Measurements from ENCODE around the gene SLC6A4. TPM values are rescaled to one million over a fixed set of nuclear protein-coding genes. Genes with fewer than 3 reads are reported as not detected.

The SLC6A4 gene
- total RNA-seq, 1 experiment from 2014 or later: not detected

DNA sequence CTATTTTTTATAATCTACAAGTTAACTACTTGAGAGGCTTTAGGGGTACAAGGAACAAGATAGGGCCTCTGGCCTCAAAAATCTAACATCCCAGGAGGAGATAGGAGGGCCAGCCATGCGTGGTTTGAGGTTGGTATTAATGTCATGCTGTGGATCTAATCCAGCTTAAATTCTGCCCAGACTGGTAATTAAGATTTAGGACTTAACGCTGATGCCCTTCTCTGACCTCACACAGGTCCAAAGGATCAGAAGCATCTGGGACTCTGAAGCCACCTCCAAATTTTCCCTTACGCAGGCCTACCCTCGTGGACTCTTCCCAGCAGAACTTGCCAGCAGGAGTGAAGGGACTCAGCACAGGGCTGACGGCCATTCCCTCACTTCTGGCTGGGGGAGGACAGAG, 15.1 kb downstream of the SLC6A4 start:
- no peak for DNase-seq (ENCODE audit: low spot score)
- no peak overlapping the region for H3K27ac ChIP-seq (ENCODE audit: low read depth, low read length, poor library complexity, severe bottlenecking)
- CTCF ChIA-PET: no interaction called here
- H3K4me3 ChIP-seq (ENCODE audit: low read depth, low read length, poor library complexity, severe bottlenecking): no peak overlapping the region
- no peaks in the 10 kb centered on the region for H3K9me3 ChIP-seq (ENCODE audit: low read depth, low read length, poor library complexity, severe bottlenecking)
- BruUV-seq (replicated peaks): no TSS peak
- H3K4me1 ChIP-seq (ENCODE audit: insufficient read depth, low read length, poor library complexity, severe bottlenecking): no peaks in the 10 kb centered on the region
- no peak for TF ChIP-seq EZH2 (IDR thresholded peaks at IDR 0.05; ENCODE audit: borderline replicate concordance, low read depth, low read length, poor library complexity, severe bottlenecking)
- TF ChIP-seq, protein P1, sequence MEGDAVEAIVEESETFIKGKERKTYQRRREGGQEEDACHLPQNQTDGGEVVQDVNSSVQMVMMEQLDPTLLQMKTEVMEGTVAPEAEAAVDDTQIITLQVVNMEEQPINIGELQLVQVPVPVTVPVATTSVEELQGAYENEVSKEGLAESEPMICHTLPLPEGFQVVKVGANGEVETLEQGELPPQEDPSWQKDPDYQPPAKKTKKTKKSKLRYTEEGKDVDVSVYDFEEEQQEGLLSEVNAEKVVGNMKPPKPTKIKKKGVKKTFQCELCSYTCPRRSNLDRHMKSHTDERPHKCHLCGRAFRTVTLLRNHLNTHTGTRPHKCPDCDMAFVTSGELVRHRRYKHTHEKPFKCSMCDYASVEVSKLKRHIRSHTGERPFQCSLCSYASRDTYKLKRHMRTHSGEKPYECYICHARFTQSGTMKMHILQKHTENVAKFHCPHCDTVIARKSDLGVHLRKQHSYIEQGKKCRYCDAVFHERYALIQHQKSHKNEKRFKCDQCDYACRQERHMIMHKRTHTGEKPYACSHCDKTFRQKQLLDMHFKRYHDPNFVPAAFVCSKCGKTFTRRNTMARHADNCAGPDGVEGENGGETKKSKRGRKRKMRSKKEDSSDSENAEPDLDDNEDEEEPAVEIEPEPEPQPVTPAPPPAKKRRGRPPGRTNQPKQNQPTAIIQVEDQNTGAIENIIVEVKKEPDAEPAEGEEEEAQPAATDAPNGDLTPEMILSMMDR (conservative IDR thresholded peaks at IDR 0.05; ENCODE audit: low read depth, low read length): no peak
- no peaks in the 10 kb centered on the region for H3K27me3 ChIP-seq (replicated peaks; ENCODE audit: insufficient read depth, low read depth, low read length, poor library complexity)
- intact Hi-C loops (cut with micrococcal nuclease; ENCODE audit: unreplicated experiment): no loop called here
- POLR2A ChIA-PET (ENCODE audit: low non-redundant PET): no interaction called here
- no peaks in the 10 kb centered on the region for H3K36me3 ChIP-seq (ENCODE audit: insufficient read depth, low read length, poor library complexity, severe bottlenecking)

DNA sequence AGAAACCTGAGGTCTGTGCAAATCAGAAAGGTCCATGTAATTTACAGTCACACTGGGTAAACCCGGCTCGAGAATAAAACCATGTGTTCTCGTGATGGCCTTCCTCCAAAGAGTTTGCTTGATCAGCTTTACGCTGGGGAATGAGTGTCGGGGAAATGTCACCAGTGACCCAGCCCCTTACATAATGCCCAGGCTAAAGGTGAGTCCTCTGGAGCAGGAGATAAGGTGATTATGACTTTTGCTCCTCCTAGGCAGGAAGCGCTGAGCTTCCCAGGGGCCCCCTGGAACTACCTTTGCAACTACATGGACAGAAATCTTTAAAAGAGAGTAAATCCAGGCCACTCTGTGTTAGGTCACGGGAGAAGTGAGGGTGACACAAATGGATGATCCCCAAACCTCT, 15.7 kb downstream of the SLC6A4 start:
- no TSS peak for BruUV-seq (replicated peaks)
- Histone ChIP-seq H3K27me3 (replicated peaks; ENCODE audit: insufficient read depth, low read depth, low read length, poor library complexity) (no peaks in the 10 kb centered on the region), H3K36me3 (ENCODE audit: insufficient read depth, low read length, poor library complexity, severe bottlenecking) (no peaks in the 10 kb centered on the region), H3K9me3 (ENCODE audit: low read depth, low read length, poor library complexity, severe bottlenecking) (no peaks in the 10 kb centered on the region), H3K4me1 (ENCODE audit: insufficient read depth, low read length, poor library complexity, severe bottlenecking) (no peaks in the 10 kb centered on the region), H3K4me3 (ENCODE audit: low read depth, low read length, poor library complexity, severe bottlenecking) (no peak overlapping the region), H3K27ac (ENCODE audit: low read depth, low read length, poor library complexity, severe bottlenecking) (no peak overlapping the region)
- CTCF ChIA-PET: no interaction called here
- no peak for DNase-seq (ENCODE audit: low spot score)
- intact Hi-C loops (cut with micrococcal nuclease; ENCODE audit: unreplicated experiment): no loop called here
- no peak for TF ChIP-seq EZH2 (IDR thresholded peaks at IDR 0.05; ENCODE audit: borderline replicate concordance, low read depth, low read length, poor library complexity, severe bottlenecking)
- TF ChIP-seq, protein P1 (conservative IDR thresholded peaks at IDR 0.05; ENCODE audit: low read depth, low read length): no peak
- POLR2A ChIA-PET (ENCODE audit: low non-redundant PET): no interaction called here

DNA sequence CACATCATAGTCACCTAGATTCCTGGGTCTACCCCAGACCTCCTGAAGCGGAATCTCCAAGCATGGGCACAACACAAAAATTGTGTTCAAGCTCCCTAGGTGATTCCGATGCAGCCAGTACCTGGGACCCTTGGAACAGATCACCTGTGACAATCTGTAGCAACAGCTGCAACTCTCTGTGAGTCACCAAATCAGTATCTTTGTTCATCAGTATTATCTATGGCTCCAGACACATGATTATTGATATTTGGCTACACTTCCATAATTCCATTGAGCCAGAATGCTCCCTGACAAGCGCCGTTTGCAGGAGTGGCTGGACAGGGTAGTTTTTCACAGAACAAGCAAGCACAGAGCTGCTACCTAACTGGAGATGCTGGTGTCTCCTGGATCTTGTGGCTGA, 16.2 kb downstream of the SLC6A4 start:
- H3K27ac ChIP-seq (ENCODE audit: low read depth, low read length, poor library complexity, severe bottlenecking): no peak overlapping the region
- no peaks in the 10 kb centered on the region for H3K36me3 ChIP-seq (ENCODE audit: insufficient read depth, low read length, poor library complexity, severe bottlenecking)
- BruUV-seq (replicated peaks): no TSS peak
- no peak for DNase-seq (ENCODE audit: low spot score)
- TF ChIP-seq EZH2 (IDR thresholded peaks at IDR 0.05; ENCODE audit: borderline replicate concordance, low read depth, low read length, poor library complexity, severe bottlenecking): no peak
- TF ChIP-seq, protein P1 (conservative IDR thresholded peaks at IDR 0.05; ENCODE audit: low read depth, low read length): no peak
- intact Hi-C loops (cut with micrococcal nuclease; ENCODE audit: unreplicated experiment): no loop called here
- no peak overlapping the region for H3K4me3 ChIP-seq (ENCODE audit: low read depth, low read length, poor library complexity, severe bottlenecking)
- ChIA-PET CTCF (no interaction called here), POLR2A (ENCODE audit: low non-redundant PET) (no interaction called here)
- H3K4me1 ChIP-seq (ENCODE audit: insufficient read depth, low read length, poor library complexity, severe bottlenecking): no peaks in the 10 kb centered on the region
- no peaks in the 10 kb centered on the region for H3K9me3 ChIP-seq (ENCODE audit: low read depth, low read length, poor library complexity, severe bottlenecking)
- H3K27me3 ChIP-seq (replicated peaks; ENCODE audit: insufficient read depth, low read depth, low read length, poor library complexity): no peaks in the 10 kb centered on the region
